ENCODE data around the gene ZNF181.

Gene ZNF181

GRCh38 chr19:34713262-34713637 lies 20.8 kb upstream of the ZNF181 start:
- Histone ChIP-seq H3K36me3 (ENCODE audit: insufficient read depth, low read length) (no peaks in the 10 kb centered on the region), H3K79me2 (ENCODE audit: control insufficient read depth, insufficient read depth, low read length, unreplicated experiment) (no peaks in the 10 kb centered on the region), H3K27me3 (ENCODE audit: insufficient read depth, low read length) (peaks cover 15% of the 10 kb centered on the region; the same call in 1 of the 2 replicates), H3K27ac (ENCODE audit: low read depth, low read length) (no peak overlapping the region), H3K4me3 (ENCODE audit: low read depth, low read length) (no peak overlapping the region), H2AFZ (ENCODE audit: low read length, unreplicated experiment) (no peak overlapping the region), H3K4me1 (ENCODE audit: control insufficient read depth, insufficient read depth, low read length, unreplicated experiment) (no peaks in the 10 kb centered on the region)

GRCh38 chr19:34715357-34715756 lies 18.7 kb upstream of the ZNF181 start:
- H3K4me3 ChIP-seq (ENCODE audit: low read depth, low read length), result no peak overlapping the region
- H3K4me1 ChIP-seq (ENCODE audit: control insufficient read depth, insufficient read depth, low read length, unreplicated experiment), result no peaks in the 10 kb centered on the region
- H3K79me2 ChIP-seq (ENCODE audit: control insufficient read depth, insufficient read depth, low read length, unreplicated experiment), result no peaks in the 10 kb centered on the region
- no peak overlapping the region for H2AFZ ChIP-seq (ENCODE audit: low read length, unreplicated experiment)
- H3K27me3 ChIP-seq (ENCODE audit: insufficient read depth, low read length), result peaks cover 15% of the 10 kb centered on the region; the same call in 1 of the 2 replicates
- no peaks in the 10 kb centered on the region for H3K36me3 ChIP-seq (ENCODE audit: insufficient read depth, low read length)
- no peak overlapping the region for H3K27ac ChIP-seq (ENCODE audit: low read depth, low read length)

GRCh38 chr19:34722353-34722752 lies 11.7 kb upstream of the ZNF181 start:
- Histone ChIP-seq H2AFZ (ENCODE audit: low read length, unreplicated experiment) (no peak overlapping the region), H3K79me2 (ENCODE audit: control insufficient read depth, insufficient read depth, low read length, unreplicated experiment) (no peaks in the 10 kb centered on the region), H3K27ac (ENCODE audit: low read depth, low read length) (no peak overlapping the region), H3K27me3 (ENCODE audit: insufficient read depth, low read length) (peaks cover 11% of the 10 kb centered on the region; the same call in 1 of the 2 replicates), H3K36me3 (ENCODE audit: insufficient read depth, low read length) (no peaks in the 10 kb centered on the region), H3K4me3 (ENCODE audit: low read depth, low read length) (no peak overlapping the region), H3K4me1 (ENCODE audit: control insufficient read depth, insufficient read depth, low read length, unreplicated experiment) (no peaks in the 10 kb centered on the region)

GRCh38 chr19:34725400-34725799 lies 8.6 kb upstream of the ZNF181 start:
- H3K27me3 ChIP-seq (ENCODE audit: insufficient read depth, low read length), result peaks cover 8% of the 10 kb centered on the region; the same call in 1 of the 2 replicates

GRCh38 chr19:34731019-34731829 lies 2.8 kb upstream of the ZNF181 start:
- H3K4me3 ChIP-seq (ENCODE audit: low read depth, low read length), result no peak overlapping the region
- 0 out of 2 replicates have a peak, but pooled peaks cover 8% of the 10 kb centered on the region for H3K36me3 ChIP-seq (ENCODE audit: insufficient read depth, low read length)
- H3K27me3 ChIP-seq (ENCODE audit: insufficient read depth, low read length), result peaks cover 4% of the 10 kb centered on the region; the same call in 1 of the 2 replicates
- peaks cover 6% of the 10 kb centered on the region for H3K79me2 ChIP-seq (ENCODE audit: control insufficient read depth, insufficient read depth, low read length, unreplicated experiment)
- peaks cover 3% of the 10 kb centered on the region for H3K4me1 ChIP-seq (ENCODE audit: control insufficient read depth, insufficient read depth, low read length, unreplicated experiment)
- no peak overlapping the region for H3K27ac ChIP-seq (ENCODE audit: low read depth, low read length)
- no peak overlapping the region for H2AFZ ChIP-seq (ENCODE audit: low read length, unreplicated experiment)

More at GRCh38 chr19:34725400-34725799, 8.6 kb upstream of the ZNF181 start:
- H3K4me3 ChIP-seq (ENCODE audit: low read depth, low read length), result no peak overlapping the region
- H3K27ac ChIP-seq (ENCODE audit: low read depth, low read length), result no peak overlapping the region
- no peaks in the 10 kb centered on the region for H3K79me2 ChIP-seq (ENCODE audit: control insufficient read depth, insufficient read depth, low read length, unreplicated experiment)
- H2AFZ ChIP-seq (ENCODE audit: low read length, unreplicated experiment), result no peak overlapping the region
- no peaks in the 10 kb centered on the region for H3K4me1 ChIP-seq (ENCODE audit: control insufficient read depth, insufficient read depth, low read length, unreplicated experiment)
- H3K36me3 ChIP-seq (ENCODE audit: insufficient read depth, low read length), result no peaks in the 10 kb centered on the region

GRCh38 chr19:34731964-34732363 lies 2.1 kb upstream of the ZNF181 start:
- peaks cover 3% of the 10 kb centered on the region for H3K4me1 ChIP-seq (ENCODE audit: control insufficient read depth, insufficient read depth, low read length, unreplicated experiment)
- no peak overlapping the region for H3K4me3 ChIP-seq (ENCODE audit: low read depth, low read length)
- no peak overlapping the region for H2AFZ ChIP-seq (ENCODE audit: low read length, unreplicated experiment)
- H3K27me3 ChIP-seq (ENCODE audit: insufficient read depth, low read length), result peaks cover 4% of the 10 kb centered on the region; the same call in 1 of the 2 replicates
- peaks cover 6% of the 10 kb centered on the region for H3K79me2 ChIP-seq (ENCODE audit: control insufficient read depth, insufficient read depth, low read length, unreplicated experiment)
- no peak overlapping the region for H3K27ac ChIP-seq (ENCODE audit: low read depth, low read length)
- H3K36me3 ChIP-seq (ENCODE audit: insufficient read depth, low read length), result peaks cover 10% of the 10 kb centered on the region; the same call in 1 of the 2 replicates

- Histone ChIP-seq H2AFZ (ENCODE audit: low read length, unreplicated experiment) (no peak overlapping the region), H3K4me1 (ENCODE audit: control insufficient read depth, insufficient read depth, low read length, unreplicated experiment) (peaks cover 3% of the 10 kb centered on the region), H3K79me2 (ENCODE audit: control insufficient read depth, insufficient read depth, low read length, unreplicated experiment) (peaks cover 6% of the 10 kb centered on the region), H3K4me3 (ENCODE audit: low read depth, low read length) (peak overlapping the region; percentile 99), H3K36me3 (ENCODE audit: insufficient read depth, low read length) (peaks cover 17% of the 10 kb centered on the region), H3K27ac (ENCODE audit: low read depth, low read length) (no peak overlapping the region), H3K27me3 (ENCODE audit: insufficient read depth, low read length) (peaks cover 3% of the 10 kb centered on the region; the same call in 1 of the 2 replicates)
Observed at GRCh38 chr19:34732612-34733211, 1.3 kb upstream of the ZNF181 start.

GRCh38 chr19:34733266-34733745 lies 737 bp upstream of the ZNF181 start:
- peak overlapping the region; percentile 99 for H3K4me3 ChIP-seq (ENCODE audit: low read depth, low read length)
- peak overlapping the region; percentile 96 for H3K27ac ChIP-seq (ENCODE audit: low read depth, low read length)
- H3K36me3 ChIP-seq (ENCODE audit: insufficient read depth, low read length), result peaks cover 22% of the 10 kb centered on the region
- no peaks in the 10 kb centered on the region for H3K27me3 ChIP-seq (ENCODE audit: insufficient read depth, low read length)
- peaks cover 6% of the 10 kb centered on the region for H3K79me2 ChIP-seq (ENCODE audit: control insufficient read depth, insufficient read depth, low read length, unreplicated experiment)
- peak overlapping the region; percentile 91 for H2AFZ ChIP-seq (ENCODE audit: low read length, unreplicated experiment)
- peaks cover 3% of the 10 kb centered on the region for H3K4me1 ChIP-seq (ENCODE audit: control insufficient read depth, insufficient read depth, low read length, unreplicated experiment)

- H3K27me3 ChIP-seq (ENCODE audit: insufficient read depth, low read length), result no peaks in the 10 kb centered on the region
- H3K36me3 ChIP-seq (ENCODE audit: insufficient read depth, low read length), result peaks cover 33% of the 10 kb centered on the region
- peaks cover 3% of the 10 kb centered on the region for H3K4me1 ChIP-seq (ENCODE audit: control insufficient read depth, insufficient read depth, low read length, unreplicated experiment)
- peak overlapping the region; percentile 99 for H3K4me3 ChIP-seq (ENCODE audit: low read depth, low read length)
- peak overlapping the region; percentile 91 for H2AFZ ChIP-seq (ENCODE audit: low read length, unreplicated experiment)
- H3K27ac ChIP-seq (ENCODE audit: low read depth, low read length), result peak overlapping the region; percentile 96
- H3K79me2 ChIP-seq (ENCODE audit: control insufficient read depth, insufficient read depth, low read length, unreplicated experiment), result peaks cover 6% of the 10 kb centered on the region
Observed at GRCh38 chr19:34734537-34735103, 577 bp downstream of the ZNF181 start.

GRCh38 chr19:34744896-34745690 lies 11.1 kb downstream of the ZNF181 start:
- no peaks in the 10 kb centered on the region for H3K27me3 ChIP-seq (ENCODE audit: insufficient read depth, low read length)
- no peak overlapping the region for H2AFZ ChIP-seq (ENCODE audit: low read length, unreplicated experiment)
- H3K27ac ChIP-seq (ENCODE audit: low read depth, low read length), result no peak overlapping the region
- no peaks in the 10 kb centered on the region for H3K79me2 ChIP-seq (ENCODE audit: control insufficient read depth, insufficient read depth, low read length, unreplicated experiment)
- no peaks in the 10 kb centered on the region for H3K4me1 ChIP-seq (ENCODE audit: control insufficient read depth, insufficient read depth, low read length, unreplicated experiment)
- H3K36me3 ChIP-seq (ENCODE audit: insufficient read depth, low read length), result peaks cover 7% of the 10 kb centered on the region
- no peak overlapping the region for H3K4me3 ChIP-seq (ENCODE audit: low read depth, low read length)

All from ACC112 (cell line).